ENCODE data around the gene DKK2.
A peak's percentile ranks its signal among the peaks of the same experiment; 100 is the strongest.

Gene DKK2

GRCh38 chr4:107035819-107036583 lies at the start of gene DKK2:
TSS of gene DKK2 (minus strand) at chr4:107036313. CDS start at chr4:107035591, 722 bp downstream.
- no peak for DNase-seq (ENCODE audit: low spot score)

- DNase-seq (ENCODE audit: low spot score) = no peak
These were observed 41.1 kb upstream of the DKK2 start for GRCh38 chr4:107077192-107077591.

DNA sequence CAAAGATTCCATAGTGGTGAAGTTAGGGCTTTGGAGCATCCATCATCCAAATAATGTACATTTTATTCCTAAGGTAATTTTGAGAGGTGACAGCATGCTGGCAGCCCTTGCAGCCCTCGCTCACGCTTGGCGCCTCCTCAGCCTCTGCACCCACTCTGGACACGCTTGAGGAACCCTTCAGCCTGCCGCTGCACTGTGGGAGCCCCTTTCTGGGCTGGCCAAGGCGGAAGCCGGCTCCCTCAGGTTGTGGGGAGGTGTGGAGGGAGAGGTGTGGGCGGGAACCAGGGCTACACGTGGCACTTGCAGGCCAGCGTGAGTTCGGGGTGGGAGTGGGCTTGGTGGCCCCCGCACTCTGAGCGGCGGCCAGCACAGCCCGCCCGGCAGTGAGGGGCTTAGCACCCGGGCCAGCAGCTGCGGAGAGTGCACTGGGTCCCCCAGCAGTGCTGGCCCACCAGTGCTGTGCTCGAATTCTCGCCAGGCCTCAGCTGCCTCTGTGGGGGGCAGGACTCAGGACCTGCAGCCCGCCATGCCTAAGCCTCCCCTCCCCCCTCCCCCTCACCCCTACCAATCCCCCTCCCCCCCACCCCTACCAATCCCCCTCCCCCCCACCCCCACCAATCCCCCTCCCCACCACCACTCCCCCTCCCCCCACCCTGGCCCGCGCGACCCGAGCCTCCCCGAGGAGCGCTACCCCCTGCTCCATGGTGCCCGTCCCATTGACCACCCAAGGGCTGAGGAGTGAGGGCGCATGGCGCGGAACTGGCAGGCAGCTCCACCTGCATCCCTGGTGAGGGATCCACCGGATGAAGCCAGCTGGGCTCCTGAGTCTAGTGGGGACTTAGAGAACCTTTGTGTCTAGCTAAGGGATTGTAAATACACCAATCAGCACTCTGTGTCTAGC lies 37.0 kb upstream of the DKK2 start:
- DNase-seq (ENCODE audit: low spot score) = no peak

DNA sequence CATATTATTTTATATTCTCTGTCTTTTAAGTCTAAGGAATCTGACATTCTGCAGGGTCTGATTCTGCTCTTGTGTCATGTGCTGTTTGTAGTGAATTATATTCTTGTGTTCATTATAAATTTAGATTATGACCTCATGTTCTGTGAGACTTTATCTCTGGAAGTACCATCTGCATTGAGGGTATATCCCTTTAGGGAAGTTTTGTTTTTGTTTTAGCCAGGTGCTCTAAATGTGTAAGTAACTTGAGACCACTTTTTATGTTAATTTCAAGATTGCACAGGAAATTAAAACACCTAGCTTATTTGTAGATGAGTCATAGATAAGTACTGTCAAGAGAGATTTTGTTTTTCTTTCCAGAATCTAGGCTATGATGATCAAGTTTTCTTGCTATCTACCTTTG lies 35.0 kb upstream of the DKK2 start:
- DNase-seq (ENCODE audit: low spot score) = no peak

GRCh38 chr4:107069049-107069448 lies 32.9 kb upstream of the DKK2 start:
- no peak for DNase-seq (ENCODE audit: low spot score)

- DNase-seq (ENCODE audit: low spot score) = no peak
These were observed 32.0 kb upstream of the DKK2 start for GRCh38 chr4:107068116-107068515.

DNA sequence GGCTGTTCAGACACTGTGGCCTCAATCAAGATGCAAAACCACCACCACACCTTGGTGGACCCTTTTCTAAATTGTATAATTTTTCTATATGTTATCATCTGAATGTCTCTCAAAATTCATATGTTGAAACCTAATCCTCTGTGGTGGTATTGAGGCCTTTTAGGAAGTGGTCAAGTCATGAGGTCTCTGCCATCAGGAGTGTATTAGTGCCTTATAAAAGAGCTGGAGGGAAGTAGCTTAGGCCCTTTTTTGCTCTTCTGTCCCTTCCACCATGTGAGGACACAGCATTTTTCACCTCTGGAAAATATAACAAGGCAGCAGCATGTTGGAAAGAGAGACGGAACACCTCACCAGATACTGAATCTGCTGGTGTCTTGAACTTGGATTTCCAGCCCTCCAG lies 30.5 kb upstream of the DKK2 start:
- DNase-seq (ENCODE audit: low spot score) = no peak

DNA sequence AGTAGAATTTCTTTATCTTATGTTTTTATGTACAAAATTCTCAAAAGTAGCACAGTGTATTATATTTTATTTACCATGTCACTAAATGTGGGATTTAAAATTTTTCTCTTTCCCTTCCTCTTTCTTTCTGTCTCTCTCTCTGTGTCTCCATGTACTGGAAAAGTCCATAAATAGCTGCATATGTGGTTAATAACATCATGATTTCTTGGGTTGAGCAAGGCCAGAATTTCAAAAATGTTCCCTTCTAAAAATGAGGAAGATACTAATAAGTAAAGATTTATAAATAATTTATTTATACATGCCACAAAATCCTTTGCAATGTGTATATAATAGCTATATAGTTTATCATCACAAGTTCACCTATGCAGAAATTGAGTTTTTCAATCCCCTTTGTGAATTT lies 29.1 kb upstream of the DKK2 start:
- no peak for DNase-seq (ENCODE audit: low spot score)

GRCh38 chr4:107060388-107060787 lies 24.3 kb upstream of the DKK2 start:
- DNase-seq (ENCODE audit: low spot score) = no peak

GRCh38 chr4:107058828-107059227 lies 22.7 kb upstream of the DKK2 start:
- DNase-seq (ENCODE audit: low spot score) = no peak

- peak; percentile 30 for DNase-seq (ENCODE audit: low spot score)
These were observed 14.5 kb upstream of the DKK2 start for GRCh38 chr4:107050525-107051135.

GRCh38 chr4:107046261-107046660 lies 10.1 kb upstream of the DKK2 start:
- no peak for DNase-seq (ENCODE audit: low spot score)

GRCh38 chr4:107044170-107044569 lies 8.1 kb upstream of the DKK2 start:
- no peak for DNase-seq (ENCODE audit: low spot score)

- DNase-seq (ENCODE audit: low spot score) = no peak
These were observed 1.1 kb upstream of the DKK2 start for GRCh38 chr4:107037199-107037584.

DNA sequence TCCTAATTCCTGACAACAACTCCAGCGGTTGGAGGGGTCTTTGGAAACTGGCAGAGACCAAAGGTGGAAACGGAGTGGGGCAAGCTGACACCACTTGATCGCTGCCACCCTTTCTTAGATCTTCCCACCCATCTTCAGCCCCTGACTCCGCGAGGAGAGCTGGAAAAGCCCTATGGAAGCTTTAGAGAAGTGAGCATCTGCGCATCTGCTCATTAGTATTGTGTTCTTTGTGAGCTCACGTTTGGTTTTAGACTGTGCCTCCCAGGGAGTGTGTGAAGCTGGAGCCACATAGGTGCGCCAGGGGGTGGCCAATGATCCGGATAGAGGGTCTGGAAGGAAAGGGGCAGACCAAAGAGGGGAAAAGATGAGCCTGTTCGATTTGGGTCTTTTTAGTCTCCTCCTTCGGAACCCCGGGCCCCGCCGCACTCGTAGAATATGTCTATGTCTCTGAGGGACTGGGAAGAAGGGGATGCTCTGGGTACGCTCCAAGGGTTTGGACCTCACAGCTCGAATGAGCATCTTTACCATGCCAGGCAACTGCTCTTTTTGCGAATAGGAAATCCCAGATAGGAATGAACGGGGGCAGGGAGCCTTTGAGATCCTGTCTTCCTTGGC lies 578 bp upstream of the DKK2 start:
- no peak for DNase-seq (ENCODE audit: low spot score)

DNA sequence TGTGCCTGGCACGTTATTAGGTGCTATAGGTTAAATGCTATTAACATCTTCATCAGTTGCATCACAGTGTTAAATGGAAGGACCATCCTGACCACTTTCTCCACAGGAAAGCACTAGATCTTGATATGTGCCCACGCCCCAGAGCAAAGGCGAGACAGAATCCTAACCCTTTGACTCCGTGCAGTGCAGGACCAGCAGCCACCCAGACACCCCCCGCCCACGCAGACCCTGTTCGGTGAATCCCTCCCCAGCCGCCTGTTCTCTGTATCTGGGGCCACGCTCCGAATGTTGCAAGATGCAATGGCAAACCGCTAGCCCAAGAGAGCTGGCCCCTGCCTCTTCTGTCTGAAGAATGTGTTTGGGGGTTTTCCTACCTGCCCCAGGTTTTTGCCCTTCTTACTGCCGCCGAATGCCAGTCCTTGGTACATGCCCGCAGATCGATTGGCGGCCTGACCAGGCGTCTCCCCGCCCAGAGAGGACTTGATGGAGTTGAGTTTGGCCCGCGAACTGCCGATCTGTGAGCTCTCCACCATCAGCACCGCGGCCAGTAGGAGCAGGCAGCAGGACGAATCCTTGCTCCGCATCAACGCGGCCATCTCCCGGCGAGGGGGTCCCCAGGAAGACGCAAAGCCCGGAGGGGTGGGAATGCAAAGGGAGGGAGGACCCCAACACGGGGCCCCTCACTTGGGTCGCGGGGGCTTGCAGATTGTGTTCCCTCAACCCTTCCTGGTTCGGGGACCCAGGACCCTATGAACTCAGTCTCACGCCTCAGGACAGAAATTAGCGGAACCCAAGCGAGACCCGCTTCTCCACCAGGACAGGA lies 906 bp downstream of the DKK2 start:
- no peak for DNase-seq (ENCODE audit: low spot score)

DNA sequence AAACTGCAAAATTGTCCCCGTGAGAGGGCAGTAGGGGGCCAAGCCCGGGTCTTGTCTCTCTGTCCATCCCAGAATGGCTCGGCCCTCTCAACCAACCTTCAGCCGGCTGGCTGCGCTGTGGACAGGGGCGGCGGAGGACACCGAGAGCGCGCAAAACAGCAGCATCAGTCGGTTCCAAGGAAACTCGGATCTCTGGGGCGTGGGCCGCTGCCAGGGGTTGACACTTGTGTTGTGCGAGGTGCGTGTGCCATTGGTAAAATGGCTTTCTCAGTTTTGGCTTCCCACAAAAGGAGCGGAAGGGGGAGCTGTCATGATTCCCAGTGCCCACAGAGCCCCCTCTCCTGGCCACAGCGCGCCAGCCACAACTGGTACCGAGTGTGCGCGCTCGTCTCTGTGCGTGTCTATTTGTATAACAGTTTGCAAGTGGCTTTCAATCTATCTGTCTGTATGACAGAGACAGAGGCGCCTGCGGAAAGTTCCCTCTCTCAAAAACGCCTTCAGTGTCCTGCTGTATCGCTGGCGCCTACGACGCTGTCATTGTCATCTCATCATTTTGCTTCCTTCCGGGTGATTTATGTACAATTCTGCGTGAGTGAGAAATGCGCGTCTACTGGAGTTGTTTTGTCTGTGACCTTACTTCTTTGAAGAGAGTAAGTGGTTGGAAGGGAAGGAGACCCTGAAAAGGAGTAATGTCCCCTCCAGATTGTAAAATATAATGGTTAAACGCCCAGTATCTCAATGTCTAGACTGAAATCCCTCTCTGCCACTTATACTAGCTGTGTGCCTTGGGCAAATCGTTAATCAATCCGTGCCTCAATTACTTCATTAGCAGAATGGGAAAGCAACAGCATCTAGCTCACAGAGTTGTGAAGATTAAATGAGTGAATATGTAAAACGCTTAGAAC lies 1.8 kb downstream of the DKK2 start:
- DNase-seq (ENCODE audit: low spot score) = no peak

GRCh38 chr4:107027379-107027778 lies 8.7 kb downstream of the DKK2 start:
- no peak for DNase-seq (ENCODE audit: low spot score)

DNA sequence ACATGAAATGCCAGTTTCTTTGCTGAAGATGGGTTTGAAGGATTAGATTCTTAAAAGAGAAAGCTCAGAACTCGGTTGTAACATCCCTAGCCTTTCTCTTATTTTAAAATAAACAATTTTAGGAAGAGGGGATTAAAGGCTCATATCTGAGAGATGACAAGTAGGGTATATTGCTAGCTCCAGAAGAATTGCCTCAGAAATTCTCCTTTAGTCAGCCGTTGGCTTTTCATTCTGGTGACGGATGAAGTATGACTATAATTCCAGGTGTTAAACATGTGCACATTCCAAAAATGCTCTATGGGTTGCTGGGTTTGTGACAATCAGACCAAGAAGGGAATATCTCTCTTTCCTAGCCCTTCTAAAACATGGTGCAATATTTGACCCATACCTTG lies 17.8 kb downstream of the DKK2 start:
- no peak for DNase-seq (ENCODE audit: low spot score)

Data from SW480 (cell line).